Panc1 (cell line): ENCODE data around the gene KCNA3. TPM values are rescaled to one million over a fixed set of nuclear protein-coding genes. Genes with fewer than 3 reads are reported as not detected.

ENCODE experiments used
- ATAC-seq: fragments of 200-7000 bp; cut with Tn5 transposase; 2 replicates; pipeline ENCODE4 v1.9.1; 2020; ENCODE audit warnings: mild to moderate bottlenecking, moderate library complexity
- BruUV-seq: library from RNA; stranded (reverse); fragments of 400-500 nt; replicated peaks from 2 replicates; lab custom pipeline; 2021; lab: Mats Ljungman, UMichigan
- CTCF ChIA-PET: fragments of 300-600 bp; sonication (Branson Sonifier 250); formaldehyde crosslinking; loops from one replicate; lab custom pipeline; 2022; ENCODE audit warnings: antibody characterized with exemption; lab: Charles Lee
- POLR2A ChIA-PET: fragments of 300-600 bp; sonication (Branson Sonifier 250); formaldehyde crosslinking; loops from one replicate; lab custom pipeline; 2022; ENCODE audit warnings: antibody characterized with exemption; lab: Charles Lee
- DNase-seq: peaks from one replicate; pipeline ENCODE4 v3.0.0-alpha.2; 2010; ENCODE audit warnings: low read depth, low spot score
- H3K27ac ChIP-seq: 2 replicates; pipeline ENCODE4 v1.5.1; 2011; ENCODE audit warnings: mild to moderate bottlenecking, low read length, inconsistent platforms
- H3K27me3 ChIP-seq: fragments of 200-500 bp; sonication (Bioruptor generic); 2 replicates; pipeline ENCODE4 v1.6.0; 2014; ENCODE audit warnings: low read length, inconsistent platforms; ENCODE audit not compliant: control insufficient read depth, insufficient read depth
- H3K36me3 ChIP-seq: fragments of 200-500 bp; sonication (Bioruptor generic); 2 replicates; pipeline ENCODE4 v1.5.1; 2014; ENCODE audit warnings: inconsistent platforms, mild to moderate bottlenecking, low read length, moderate library complexity; ENCODE audit not compliant: control insufficient read depth, insufficient read depth
- H3K4me1 ChIP-seq: 2 replicates; pipeline ENCODE4 v1.5.1; 2011; ENCODE audit warnings: inconsistent platforms, mild to moderate bottlenecking, low read length, moderate library complexity; ENCODE audit not compliant: control insufficient read depth, insufficient read depth
- H3K4me3 ChIP-seq, 2 experiments: 2 replicates each; pipeline ENCODE4 v1.5.1; 2011 to 2012; ENCODE audit warnings: low read depth in 2 of 2, low read length in 2 of 2, mild to moderate bottlenecking in 2 of 2, inconsistent platforms in 1 of 2, moderate library complexity in 1 of 2
- H3K9me3 ChIP-seq: fragments of 200-500 bp; sonication (Bioruptor generic); 2 replicates; pipeline ENCODE4 v1.5.1; 2014; ENCODE audit warnings: low read depth, mild to moderate bottlenecking, inconsistent platforms, low read length, moderate library complexity; ENCODE audit not compliant: control insufficient read depth, insufficient read depth
- POLR2AphosphoS5 ChIP-seq: IDR thresholded peaks from 2 replicates; pipeline ENCODE4 v1.6.1; 2012; ENCODE audit warnings: mild to moderate bottlenecking, low read depth, low read length, moderate library complexity
- SIN3A ChIP-seq: IDR thresholded peaks from 2 replicates; pipeline ENCODE4 v1.6.1; 2012; ENCODE audit warnings: low read depth, mild to moderate bottlenecking, low read length, moderate library complexity, borderline replicate concordance; ENCODE audit not compliant: insufficient read depth
- TCF7L2 ChIP-seq: IDR thresholded peaks from 2 replicates; pipeline ENCODE4 v1.6.1; 2011; ENCODE audit warnings: mild to moderate bottlenecking, low read depth, low read length, inconsistent platforms
- in situ Hi-C: cut with HindIII; loops from 2 replicates; pipeline ENCODE4 v1.10.0; 2016; ENCODE audit warnings: low sequenced_read_pairs, low pct_unique_long_range_greater_than_20kb
- intact Hi-C: fragments of 100-400 bp; cut with micrococcal nuclease; formaldehyde crosslinking; loops from one replicate; pipeline ENCODE4 v1.10.0; 2022; ENCODE audit not compliant: unreplicated experiment
- total RNA-seq: library from RNA; stranded (reverse); gene quantifications from one replicate; pipeline ENCODE4 v1.2.1, GENCODE V29; 2021; ENCODE audit not compliant: unreplicated experiment
- TF ChIP-seq, protein P1 (sequence below), 2 experiments: IDR thresholded peaks; 2 replicates each; pipeline ENCODE4 v1.6.1; 2011 to 2012; ENCODE audit warnings: low read depth in 2 of 2, control low read depth in 1 of 2, low read length in 1 of 2, mild to moderate bottlenecking in 1 of 2, moderate library complexity in 1 of 2; ENCODE audit not compliant: insufficient read depth in 1 of 2
- TF ChIP-seq, protein P2 (sequence below): fragments of 450-650 bp; IDR thresholded peaks from 2 replicates; pipeline ENCODE4 v1.5.1; 2017; ENCODE audit warnings: mild to moderate bottlenecking

Gene KCNA3
- total RNA-seq, 1 experiment from 2014 or later = not detected

DNA sequence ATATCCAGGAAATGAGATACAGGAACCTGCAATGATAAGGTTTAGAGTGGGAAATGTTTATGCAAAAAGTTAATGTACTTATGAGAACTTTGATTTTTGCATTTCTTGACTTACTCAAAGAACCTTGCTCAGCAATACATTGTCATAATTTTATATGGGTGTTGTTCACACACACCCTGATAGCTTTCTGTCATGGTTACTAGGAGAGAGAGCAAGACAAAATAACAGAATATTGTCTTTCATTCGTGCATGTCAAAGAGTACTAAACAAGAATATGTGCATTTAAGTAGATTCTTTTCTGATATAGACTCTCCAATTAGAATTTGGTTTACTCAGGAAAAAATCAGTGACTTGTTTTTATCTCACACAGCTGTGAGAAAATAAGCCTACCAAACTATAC lies 27.5 kb upstream of the KCNA3 start:
- intact Hi-C loops (no loop called here), in situ Hi-C loops (no loop called here)
- H3K9me3 ChIP-seq = no peaks in the 10 kb centered on the region
- TF ChIP-seq SIN3A (no peak), TCF7L2 (no peak), POLR2AphosphoS5 (no peak)
- TF ChIP-seq, protein P1, sequence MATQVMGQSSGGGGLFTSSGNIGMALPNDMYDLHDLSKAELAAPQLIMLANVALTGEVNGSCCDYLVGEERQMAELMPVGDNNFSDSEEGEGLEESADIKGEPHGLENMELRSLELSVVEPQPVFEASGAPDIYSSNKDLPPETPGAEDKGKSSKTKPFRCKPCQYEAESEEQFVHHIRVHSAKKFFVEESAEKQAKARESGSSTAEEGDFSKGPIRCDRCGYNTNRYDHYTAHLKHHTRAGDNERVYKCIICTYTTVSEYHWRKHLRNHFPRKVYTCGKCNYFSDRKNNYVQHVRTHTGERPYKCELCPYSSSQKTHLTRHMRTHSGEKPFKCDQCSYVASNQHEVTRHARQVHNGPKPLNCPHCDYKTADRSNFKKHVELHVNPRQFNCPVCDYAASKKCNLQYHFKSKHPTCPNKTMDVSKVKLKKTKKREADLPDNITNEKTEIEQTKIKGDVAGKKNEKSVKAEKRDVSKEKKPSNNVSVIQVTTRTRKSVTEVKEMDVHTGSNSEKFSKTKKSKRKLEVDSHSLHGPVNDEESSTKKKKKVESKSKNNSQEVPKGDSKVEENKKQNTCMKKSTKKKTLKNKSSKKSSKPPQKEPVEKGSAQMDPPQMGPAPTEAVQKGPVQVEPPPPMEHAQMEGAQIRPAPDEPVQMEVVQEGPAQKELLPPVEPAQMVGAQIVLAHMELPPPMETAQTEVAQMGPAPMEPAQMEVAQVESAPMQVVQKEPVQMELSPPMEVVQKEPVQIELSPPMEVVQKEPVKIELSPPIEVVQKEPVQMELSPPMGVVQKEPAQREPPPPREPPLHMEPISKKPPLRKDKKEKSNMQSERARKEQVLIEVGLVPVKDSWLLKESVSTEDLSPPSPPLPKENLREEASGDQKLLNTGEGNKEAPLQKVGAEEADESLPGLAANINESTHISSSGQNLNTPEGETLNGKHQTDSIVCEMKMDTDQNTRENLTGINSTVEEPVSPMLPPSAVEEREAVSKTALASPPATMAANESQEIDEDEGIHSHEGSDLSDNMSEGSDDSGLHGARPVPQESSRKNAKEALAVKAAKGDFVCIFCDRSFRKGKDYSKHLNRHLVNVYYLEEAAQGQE (IDR thresholded peaks at IDR 0.05; ENCODE audit: insufficient read depth in 1 of 2, low read depth in 2 of 2, low read length in 1 of 2) = no peak
- TF ChIP-seq, protein P2, sequence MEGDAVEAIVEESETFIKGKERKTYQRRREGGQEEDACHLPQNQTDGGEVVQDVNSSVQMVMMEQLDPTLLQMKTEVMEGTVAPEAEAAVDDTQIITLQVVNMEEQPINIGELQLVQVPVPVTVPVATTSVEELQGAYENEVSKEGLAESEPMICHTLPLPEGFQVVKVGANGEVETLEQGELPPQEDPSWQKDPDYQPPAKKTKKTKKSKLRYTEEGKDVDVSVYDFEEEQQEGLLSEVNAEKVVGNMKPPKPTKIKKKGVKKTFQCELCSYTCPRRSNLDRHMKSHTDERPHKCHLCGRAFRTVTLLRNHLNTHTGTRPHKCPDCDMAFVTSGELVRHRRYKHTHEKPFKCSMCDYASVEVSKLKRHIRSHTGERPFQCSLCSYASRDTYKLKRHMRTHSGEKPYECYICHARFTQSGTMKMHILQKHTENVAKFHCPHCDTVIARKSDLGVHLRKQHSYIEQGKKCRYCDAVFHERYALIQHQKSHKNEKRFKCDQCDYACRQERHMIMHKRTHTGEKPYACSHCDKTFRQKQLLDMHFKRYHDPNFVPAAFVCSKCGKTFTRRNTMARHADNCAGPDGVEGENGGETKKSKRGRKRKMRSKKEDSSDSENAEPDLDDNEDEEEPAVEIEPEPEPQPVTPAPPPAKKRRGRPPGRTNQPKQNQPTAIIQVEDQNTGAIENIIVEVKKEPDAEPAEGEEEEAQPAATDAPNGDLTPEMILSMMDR = no peak
- CTCF ChIA-PET = no interaction called here
- no TSS peak for BruUV-seq
- ATAC-seq (no peak), DNase-seq (no peak)
- POLR2A ChIA-PET = no interaction called here
- no peak overlapping the region for H3K4me3 ChIP-seq
- H3K36me3 ChIP-seq = no peaks in the 10 kb centered on the region
- no peaks in the 10 kb centered on the region for H3K27me3 ChIP-seq
- H3K4me1 ChIP-seq = no peaks in the 10 kb centered on the region
- H3K27ac ChIP-seq = no peak overlapping the region

DNA sequence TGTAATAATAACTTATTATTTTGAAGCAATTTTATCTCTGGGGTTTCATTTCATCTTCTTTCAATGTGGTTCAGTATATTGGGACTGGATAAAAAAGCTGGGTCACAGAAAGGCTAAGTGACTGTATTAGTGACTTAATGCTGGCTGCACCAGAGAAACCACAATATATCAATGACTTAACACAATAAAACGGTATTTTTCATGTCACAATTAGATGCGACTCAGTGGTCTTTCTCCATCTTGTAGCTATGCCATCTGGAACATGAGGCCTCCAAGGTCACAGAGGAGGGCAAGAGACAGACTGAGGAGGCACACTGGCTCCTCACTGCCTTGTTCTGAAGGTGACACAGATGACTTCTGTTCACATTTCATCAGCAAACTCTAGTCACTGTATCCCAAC lies 26.0 kb upstream of the KCNA3 start:
- Histone ChIP-seq H3K9me3 (no peaks in the 10 kb centered on the region), H3K4me1 (no peaks in the 10 kb centered on the region), H3K27me3 (no peaks in the 10 kb centered on the region), H3K36me3 (no peaks in the 10 kb centered on the region), H3K4me3 (no peak overlapping the region), H3K27ac (no peak overlapping the region)
- TF ChIP-seq, protein P1 (IDR thresholded peaks at IDR 0.05; ENCODE audit: insufficient read depth in 1 of 2, low read depth in 2 of 2, low read length in 1 of 2) = no peak
- TF ChIP-seq, protein P2 = no peak
- TF ChIP-seq TCF7L2 (no peak), POLR2AphosphoS5 (no peak), SIN3A (no peak)
- POLR2A ChIA-PET = no interaction called here
- BruUV-seq = no TSS peak
- no peak for DNase-seq
- in situ Hi-C loops (no loop called here), intact Hi-C loops (no loop called here)
- CTCF ChIA-PET = no interaction called here
- ATAC-seq = no peak
